IPS DF 19.7 (cell line): Measurements from ENCODE around the gene ADAM11.
"Not testable (repeated sequence)": the region's sequence is repeated elsewhere in the genome, so short reads cannot be mapped to it uniquely, and the experiment has no call there.

ENCODE experiments used
- DNase-seq: peaks from one replicate; pipeline ENCODE4 v3.0.0-alpha.2; 2013; ENCODE audit warnings: low read depth, low spot score

Gene ADAM11, protein sequence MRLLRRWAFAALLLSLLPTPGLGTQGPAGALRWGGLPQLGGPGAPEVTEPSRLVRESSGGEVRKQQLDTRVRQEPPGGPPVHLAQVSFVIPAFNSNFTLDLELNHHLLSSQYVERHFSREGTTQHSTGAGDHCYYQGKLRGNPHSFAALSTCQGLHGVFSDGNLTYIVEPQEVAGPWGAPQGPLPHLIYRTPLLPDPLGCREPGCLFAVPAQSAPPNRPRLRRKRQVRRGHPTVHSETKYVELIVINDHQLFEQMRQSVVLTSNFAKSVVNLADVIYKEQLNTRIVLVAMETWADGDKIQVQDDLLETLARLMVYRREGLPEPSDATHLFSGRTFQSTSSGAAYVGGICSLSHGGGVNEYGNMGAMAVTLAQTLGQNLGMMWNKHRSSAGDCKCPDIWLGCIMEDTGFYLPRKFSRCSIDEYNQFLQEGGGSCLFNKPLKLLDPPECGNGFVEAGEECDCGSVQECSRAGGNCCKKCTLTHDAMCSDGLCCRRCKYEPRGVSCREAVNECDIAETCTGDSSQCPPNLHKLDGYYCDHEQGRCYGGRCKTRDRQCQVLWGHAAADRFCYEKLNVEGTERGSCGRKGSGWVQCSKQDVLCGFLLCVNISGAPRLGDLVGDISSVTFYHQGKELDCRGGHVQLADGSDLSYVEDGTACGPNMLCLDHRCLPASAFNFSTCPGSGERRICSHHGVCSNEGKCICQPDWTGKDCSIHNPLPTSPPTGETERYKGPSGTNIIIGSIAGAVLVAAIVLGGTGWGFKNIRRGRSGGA

DNA sequence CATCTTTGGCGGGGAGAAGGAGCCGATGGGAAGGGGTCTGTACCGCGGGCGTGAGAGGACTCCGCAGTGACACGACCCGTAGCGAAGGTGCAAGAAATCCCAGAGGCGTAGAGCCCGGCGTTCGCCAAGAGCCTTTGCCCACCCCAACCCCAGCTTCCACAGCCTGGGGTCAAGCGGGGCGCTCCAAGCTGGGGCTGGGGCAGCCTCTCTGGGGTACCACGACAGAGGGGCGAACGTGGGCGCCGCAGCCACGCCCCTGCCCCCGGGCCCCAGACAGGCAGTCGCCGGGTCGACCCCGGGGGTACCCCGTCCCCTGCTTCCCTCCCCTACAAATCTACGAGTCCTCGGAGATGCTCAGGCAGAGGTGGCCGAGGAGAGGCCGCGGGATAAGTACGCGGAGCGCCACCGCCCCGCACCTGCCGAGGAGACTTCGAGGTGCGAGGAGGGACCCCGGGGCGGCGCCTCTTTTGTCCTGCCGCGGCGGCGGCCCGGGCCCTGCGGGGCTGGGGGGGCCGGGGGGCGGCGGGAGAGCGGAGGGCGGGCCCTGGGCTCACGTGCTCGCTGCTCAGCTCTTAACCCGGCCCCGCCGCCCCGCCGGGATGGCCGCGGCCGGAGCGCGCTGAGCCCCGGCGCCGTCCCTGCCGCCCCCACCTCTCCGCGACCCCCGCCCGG lies at the start of gene ADAM11:
Gene ADAM11 (plus strand): TSS at position 575 of the 672 bp plus-strand sequence. CDS start 212 bp downstream, outside the sequence.
- no peak for DNase-seq

DNA sequence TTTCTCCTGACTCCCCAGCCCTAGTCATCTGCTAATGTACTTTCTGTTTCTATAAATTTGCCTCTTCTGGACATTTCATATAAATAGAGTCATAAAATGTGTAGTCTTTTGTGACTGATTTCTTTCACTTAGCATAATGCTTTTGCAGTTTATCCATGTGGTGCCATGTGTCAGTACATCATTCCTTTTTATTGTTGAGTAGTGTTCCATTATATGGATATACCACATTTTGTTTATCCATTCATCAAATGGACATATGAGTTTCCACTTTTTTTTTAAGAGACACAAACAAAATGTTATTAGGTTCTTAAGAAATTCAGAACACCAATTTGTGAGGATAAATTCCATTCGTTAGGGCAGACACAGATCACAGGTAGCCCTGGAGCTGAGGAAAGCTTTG lies 39.3 kb upstream of the ADAM11 start:
- no peak for DNase-seq

DNA sequence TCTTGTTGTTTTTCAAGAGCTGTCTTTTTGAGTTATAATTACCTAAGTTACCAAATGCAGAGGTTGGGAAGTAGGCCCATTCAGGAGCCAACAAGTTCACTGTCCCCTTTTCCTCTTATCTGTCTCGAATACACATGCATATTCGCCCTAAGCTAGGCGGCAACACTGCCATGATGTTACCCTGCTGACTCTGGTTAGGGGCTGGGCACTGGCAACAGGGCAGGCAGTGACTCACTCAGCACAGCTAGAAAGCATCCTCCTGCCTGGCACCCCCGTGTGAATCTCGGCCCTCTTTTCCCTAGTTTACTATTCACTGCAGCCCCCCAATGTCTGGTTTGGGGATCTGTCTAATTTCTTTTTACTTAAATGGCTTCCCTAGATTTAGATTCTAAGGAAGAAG lies 36.5 kb upstream of the ADAM11 start:
- no peak for DNase-seq

DNA sequence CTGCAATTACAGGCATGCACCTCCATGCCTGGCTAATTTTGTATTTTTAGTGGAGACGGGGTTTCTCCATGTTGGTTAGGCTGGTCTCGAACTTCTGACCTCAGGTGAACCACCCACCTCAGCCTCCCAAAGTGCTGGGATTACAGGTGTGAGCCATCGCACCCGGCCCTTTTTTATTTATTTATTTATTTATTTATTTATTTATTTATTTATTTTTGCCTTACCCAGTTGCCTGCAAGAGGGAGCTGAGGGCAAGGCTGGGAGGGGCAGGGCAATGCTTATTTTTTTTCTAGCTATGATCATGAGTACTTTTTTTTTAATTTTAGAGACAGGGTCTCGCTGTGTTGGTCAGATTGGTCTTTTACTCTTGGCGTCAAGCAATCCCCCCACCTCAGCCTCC lies 32.7 kb upstream of the ADAM11 start:
- DNase-seq, result not testable (repeated sequence)

DNA sequence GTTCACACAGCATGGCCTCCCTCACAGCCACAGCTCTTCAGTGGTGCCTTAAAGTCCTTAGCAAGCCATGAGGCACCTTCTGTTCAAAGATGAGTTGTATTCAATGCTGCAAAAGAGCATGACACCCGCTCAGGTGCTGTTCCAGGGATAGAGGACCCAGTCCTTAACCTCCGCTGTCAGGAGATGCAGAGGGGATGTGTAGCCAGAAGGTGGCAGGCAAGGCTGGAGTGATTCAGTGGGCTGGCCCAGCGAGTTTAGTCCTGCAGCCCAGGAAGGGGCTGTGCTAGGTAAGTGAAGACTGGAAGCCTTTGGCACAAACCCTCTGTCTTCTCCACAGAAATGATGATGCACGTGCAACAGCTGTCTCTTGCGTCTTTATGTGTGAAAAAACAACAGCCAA lies 25.0 kb upstream of the ADAM11 start:
- DNase-seq, result no peak

DNA sequence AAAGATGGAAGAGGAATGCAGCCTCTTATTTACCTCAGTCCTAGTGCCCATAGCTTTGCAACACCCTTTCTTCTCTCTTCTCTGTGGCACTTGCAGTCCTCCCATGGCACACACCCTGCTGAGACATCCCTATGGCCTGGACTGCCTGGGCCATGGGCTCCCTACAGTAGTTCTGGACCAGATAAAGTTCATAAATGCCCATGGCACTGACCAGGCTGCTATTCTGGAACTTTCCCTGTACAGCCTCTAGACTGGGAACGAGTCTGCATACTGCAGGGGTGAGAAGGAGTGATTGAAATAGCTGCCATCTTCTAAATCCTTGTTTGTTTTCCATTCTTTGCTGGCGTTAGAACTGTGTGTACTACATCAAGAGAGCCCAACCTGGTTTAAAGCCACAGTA lies 24.5 kb upstream of the ADAM11 start:
- DNase-seq, result no peak

DNA sequence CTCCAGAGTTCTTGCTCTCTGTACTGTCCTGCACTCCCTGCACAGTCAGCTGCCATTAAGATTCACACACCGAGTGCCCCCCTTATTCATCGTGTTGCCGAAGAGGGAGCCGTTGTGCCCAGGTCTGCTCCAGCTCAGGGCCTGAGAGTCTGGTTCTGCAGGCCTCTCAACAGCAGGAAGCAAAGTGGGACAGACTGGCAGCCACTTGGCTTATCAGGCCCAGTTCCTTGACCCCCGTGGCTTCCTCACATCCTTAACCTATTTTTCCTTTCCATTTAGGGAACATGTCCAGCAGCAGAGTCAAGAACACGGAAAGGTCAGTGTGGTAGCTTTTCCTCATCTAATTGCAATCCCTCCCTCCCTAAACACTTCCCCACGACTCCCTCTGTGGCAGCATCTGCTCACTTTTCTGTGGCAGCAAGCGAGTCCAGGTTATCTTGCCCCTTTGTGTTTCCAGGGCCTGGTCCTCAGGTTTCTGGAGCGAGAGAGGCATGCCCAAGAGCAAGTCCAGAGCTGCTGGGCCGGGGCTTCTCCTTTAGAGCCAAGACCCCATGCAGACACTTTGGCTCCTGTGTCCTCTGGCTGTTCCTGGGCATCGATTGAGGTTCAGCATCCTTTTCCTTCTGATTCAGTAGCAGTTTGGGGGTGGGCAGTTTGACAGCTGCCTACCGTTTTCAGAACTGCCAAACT lies 22.1 kb upstream of the ADAM11 start:
- DNase-seq, result no peak

DNA sequence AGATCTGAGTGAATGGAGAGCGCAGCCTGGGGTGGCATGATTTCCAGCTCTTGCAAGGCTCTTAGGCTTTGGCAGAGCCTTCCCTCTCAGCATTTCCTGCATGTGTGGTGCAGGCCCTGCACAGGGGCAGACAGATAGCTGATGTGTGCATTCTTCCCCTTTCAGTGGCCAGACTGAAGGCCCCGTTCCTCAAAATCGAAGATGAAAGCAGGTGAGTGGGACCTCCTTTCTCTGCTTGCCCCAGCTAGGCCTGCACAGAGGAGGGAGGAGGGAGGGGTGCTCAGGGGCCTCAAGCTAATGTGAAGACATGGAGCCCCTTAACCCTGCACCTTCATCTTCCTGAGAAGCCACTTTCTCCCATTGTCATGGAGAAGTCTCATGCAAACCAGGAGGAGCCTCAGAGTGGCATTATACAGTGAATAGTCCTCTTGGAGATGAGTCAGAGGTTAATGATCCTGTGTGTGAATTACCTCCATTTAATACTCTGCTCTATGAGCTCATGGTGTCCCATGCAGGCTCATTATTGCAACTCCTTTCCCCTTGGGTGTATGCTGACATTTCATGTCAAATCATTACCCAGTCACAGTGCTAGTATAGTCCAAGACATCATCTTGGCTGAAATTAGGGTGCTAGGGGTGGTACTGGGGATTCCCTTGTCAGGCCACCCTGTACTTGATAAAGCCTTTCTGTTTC lies 20.4 kb upstream of the ADAM11 start:
- peak; percentile 40 for DNase-seq

DNA sequence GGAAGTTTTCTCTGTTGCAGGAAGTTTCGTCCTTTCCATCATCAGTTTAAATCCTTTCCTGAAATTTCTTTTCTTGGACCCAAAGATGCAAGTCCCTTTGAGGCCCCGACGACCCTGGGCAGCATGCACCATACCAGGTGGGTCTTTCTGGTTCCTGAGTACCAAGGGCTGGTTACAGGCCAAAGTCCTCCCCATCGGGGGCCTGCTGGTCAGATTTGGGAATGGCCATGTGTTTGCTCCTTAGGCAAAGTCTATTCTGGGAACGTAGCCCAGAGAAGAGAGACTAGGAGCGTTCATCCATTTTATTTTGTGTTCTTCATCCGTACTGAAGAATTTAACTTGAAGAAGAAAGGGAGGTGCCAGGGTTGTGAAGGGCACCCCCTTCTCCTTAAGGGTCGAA lies 17.5 kb upstream of the ADAM11 start:
- DNase-seq, result no peak

DNA sequence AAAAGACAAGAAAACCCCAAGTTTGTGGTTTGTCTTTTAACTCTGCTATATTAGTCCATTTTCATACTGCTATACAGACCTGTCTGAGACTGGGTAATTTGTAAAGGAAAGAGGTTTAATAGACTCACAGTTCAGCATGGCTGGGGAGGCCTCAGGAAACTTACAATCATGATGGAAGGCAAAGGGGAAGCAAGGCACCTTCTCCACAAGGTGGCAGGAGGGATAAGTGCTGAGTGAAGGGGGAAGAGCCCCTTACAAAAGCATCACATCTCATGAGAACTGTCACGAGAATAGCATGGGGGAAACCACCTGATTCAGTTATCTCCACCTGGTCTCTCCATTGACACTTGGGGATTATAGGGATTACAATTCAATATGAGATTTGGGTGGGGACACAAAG lies 13.5 kb upstream of the ADAM11 start:
- no peak for DNase-seq

DNA sequence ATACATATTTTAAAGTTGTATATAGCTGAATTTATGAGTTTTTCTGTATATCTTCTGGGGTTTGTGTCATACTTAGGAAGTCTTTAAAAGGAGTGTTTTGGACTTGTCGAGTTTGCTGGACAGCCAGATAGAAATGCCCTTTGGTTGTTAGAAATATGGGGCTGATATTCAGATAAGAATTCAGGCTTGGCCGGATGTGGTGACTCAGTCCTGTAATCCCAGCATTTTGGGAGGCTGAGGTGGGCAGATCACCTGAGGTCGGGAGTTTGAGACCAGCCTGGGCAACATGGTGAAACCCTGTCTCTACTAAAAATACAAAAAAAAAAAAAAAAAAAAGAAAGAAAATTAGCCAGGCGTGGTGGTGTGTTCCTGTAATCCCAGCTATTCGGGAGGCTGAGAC lies 13.1 kb upstream of the ADAM11 start:
- DNase-seq, result not testable (repeated sequence)

DNA sequence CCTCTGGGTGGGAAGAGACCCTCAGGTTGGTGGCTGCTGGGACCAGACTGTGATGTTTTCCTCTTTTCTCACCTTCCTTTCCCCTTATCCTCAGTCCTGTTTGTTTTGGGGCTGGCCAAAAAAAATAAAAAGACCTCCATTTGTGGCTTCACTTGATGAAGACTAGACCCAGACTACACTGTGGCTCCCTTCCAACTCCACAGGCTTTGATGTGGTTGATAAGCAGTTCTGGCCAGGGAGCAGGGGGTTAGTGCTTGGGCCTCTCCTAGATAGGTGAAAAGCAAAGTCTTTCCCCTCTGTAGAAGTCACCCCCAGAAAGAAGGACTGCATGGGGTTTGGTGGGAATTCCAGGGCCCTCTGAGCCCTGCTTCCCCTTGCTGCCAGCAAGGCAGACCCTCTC lies 11.2 kb upstream of the ADAM11 start:
- no peak for DNase-seq

DNA sequence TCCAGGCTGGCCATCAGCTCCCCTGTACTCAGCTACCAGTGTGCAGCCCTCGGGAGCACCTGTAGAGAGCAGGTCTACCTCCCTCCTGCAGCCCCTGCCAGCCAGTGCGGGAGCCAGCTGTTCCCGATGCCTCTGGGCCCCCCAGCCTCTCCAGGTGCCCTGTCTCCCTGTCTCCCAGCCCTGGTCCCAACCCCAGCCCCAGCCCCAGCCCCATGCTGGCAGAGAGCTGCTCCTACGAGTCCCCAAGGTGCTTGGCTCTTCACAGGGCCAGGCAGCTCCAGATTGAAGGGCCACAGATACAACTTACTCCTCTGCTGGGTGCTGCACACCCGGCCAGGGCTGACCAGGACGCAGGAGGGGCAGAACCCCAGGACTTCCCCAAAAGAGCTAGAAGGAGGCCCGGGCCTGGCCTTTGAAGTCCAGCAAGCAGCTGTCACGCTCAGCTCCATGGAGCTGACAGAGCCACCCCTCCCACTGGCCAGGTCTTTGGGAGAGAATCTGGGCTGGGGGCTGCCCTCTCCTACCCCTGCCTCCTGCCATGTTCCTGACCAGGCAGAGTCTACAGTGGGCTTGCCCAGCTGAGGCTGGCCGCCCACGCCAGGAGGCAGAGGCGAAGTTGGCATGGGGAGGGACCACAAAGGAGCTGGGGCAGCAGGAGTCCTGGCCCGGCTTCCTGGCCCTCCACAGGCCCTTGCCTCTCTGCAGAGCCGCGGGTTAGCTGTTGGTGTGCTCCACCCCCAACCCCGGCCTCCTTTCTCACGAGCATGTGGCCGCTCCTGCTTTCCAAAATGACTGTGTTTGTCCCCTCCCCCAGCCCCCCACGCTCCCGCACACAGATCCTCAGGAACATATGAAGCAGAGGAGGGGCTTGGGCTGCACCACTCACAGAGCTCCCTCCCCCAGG lies 9.5 kb upstream of the ADAM11 start:
- DNase-seq, result no peak

DNA sequence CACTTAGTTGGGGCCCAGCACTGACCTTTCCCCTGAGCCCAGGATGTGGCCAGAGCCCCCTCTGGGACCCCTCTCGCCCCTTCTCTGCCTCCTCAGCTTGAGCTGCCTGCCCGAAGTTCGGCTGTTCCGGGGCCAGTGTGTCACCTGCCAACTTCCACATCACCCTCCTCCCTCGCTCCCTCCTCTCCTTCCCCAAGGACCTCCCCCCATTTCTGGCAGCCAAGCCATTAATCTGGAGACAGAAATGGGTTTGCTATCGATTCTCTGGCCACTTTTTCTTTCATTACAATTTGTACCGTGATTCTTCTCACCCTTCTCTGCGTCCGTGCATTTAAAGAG lies 8.8 kb upstream of the ADAM11 start:
- DNase-seq, result no peak

DNA sequence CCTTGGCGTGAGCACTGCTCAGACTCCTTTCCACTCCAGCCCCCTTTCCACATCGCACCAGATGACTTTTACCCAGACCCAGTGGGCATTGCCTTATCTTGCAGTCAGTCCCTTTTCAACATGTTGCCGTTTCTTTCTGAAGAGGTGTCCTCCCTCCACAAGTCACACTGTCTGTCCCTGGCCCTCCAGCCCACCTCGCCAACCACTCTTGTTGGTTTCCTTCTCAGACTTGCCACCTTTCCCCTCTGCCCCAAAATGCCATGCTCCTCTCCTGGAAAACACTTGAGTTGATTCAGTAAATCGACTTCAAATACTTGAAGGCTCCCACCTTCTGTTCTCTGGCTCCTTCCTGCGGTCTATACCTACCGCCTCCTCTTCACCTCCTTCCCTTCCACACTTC lies 7.5 kb upstream of the ADAM11 start:
- no peak for DNase-seq

DNA sequence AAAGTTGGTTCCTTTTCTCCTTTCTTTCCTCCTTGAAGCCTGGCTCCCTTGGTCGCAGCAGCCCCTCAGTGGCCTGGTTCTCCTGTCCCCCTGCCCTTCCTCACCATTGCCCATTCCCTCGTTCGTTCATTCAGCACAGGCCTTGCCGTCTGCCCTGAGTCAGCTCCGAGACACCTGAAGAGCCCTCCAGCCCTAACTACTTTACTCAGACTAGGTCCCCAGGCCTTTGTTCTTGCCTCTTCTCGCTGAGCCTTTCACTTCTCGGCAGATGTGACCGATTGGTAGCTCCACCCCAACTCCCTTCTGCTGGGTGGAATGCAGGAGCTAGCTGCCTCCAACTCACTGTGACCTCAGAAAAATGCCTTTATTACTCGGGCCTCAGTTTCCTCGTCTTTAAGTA lies 7.0 kb upstream of the ADAM11 start:
- DNase-seq, result no peak

DNA sequence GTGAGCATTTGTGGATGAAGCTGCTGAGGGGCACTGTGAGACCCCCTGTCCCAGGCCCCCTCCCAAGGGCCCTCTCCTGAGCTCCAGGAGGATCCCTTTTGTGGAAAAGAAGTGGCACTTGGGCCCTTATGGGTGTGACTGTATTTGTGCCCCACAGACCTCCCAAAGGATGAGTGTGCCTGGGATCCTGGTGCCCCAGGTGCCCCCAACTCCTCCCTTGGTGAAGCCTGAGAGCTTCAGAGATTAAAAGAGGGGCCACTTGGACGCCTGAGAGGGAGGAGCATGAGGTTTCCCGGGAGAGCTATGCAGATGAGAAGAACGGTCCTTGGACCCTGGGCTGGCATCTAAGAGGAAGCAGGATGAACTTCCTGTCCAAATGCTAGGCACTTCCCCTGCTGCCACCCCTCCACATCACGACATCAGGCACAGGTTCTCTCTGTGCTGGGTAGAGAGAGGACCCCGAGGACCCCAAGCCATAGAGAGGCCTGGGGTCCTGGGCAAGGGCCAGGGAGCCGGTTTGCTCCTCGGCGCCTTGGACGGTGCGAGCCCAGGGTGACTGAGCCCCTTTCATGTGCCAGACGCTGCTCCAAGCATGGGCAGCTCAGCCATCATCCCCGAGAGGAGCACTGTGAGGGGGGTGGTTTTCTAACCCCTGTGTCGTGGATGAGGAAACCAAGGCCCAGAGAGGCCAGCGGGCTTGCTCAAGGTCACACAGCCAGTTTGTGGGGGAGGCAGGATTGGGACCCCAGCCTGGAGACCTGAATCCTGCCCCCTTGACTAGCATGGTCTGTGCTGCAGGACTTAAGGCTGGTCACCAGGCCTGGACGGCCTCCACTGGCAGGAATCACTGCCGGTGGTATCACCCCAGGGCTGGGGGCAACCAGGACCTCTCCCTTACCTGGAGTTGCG lies 5.6 kb upstream of the ADAM11 start:
- no peak for DNase-seq

DNA sequence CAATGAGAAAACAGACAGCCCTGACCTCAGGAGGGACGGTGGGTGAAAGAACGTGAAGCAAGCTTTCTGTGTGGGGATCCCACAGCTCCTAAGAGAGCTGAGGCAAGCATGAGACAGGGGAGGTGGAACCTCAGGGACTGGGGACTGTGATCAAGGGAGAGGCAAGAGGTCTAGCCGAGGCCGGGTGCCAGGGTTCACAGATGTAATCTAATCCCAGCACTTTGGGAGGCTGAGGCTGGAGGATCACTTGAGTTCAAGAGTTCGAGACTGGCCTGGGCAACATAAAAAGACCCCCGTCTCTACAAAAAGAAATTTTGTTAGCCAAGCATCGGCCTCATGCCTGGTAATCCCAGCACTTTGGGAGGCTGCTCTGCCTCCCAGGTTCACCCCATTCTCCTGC lies 4.5 kb upstream of the ADAM11 start:
- DNase-seq, result no peak

DNA sequence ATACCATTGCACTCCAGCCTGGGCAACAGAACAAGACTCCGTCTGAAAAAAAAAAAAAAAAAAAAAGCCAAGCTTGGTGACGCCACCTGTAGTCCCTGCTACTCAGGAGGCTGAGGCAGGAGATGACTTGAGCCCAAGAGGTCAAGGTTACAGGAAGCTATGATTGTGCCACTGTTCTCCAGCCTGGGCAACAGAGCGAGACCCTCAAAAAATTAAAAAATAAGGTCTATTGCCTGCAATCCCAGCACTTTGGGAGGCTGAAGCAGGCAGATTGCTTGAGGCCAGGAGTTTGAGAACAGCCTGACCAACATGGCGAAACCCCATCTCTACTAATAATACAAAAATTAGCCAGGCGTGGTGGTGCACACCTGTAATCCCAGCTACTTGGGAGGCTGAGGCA lies 3.6 kb upstream of the ADAM11 start:
- DNase-seq, result not testable (repeated sequence)
